NOMO-1 (cell line): ENCODE data around the gene YJU2.
"Not testable (repeated sequence)": the region's sequence is repeated elsewhere in the genome, so short reads cannot be mapped to it uniquely, and the experiment has no call there.

ENCODE experiments used
- DNase-seq, 2 experiments: peaks; one replicate each; lab custom pipeline; 2025; ENCODE audit not compliant: unreplicated experiment in 2 of 2; lab: John Stamatoyannopoulos, UW

YJU2 gene

DNA sequence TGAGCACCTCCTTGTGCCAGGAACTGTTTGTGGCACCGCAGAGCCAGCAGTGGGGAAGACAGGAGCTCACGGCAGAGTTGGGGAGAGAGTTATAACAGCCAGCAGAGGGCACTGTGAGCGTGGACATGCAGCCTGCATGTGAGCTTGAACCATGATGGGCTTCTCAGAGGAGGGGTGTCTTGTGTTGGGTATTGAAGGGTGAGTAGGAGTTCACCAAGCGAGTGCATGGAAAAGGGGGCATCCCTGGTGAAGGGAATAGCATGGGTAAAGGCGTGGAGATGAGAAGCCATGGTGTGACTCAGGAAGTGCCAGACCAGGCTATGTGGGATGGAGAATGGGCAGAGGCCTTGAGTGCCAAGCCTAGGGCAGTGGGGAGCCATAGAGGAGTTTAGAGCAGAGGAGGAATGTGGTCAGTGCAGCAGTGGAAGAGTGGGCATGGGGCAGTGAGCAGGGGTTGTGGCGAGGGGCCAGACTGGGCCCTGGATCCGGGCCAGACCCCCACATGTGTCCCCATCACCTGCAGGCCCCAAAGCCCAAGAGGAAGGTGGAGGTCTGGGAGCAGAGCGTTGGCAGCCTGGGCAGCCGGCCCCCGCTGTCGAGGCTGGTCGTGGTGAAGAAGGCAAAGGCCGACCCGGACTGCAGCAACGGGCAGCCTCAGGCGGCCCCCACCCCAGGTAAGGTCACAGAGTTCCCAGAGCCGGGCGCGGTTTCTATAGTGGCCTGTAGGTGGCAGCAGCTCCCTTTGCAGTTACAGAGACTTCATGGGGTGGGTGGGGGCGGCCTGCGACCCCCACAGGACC lies 20.4 kb downstream of the YJU2 start:
- peak in 1 of 2 experiments; percentile 32 for DNase-seq

- no peak for DNase-seq
These were observed 21.3 kb downstream of the YJU2 start for GRCh38 chr19:4267901-4268815.

- no peak for DNase-seq
These were observed 22.0 kb downstream of the YJU2 start for GRCh38 chr19:4268816-4269430.

DNA sequence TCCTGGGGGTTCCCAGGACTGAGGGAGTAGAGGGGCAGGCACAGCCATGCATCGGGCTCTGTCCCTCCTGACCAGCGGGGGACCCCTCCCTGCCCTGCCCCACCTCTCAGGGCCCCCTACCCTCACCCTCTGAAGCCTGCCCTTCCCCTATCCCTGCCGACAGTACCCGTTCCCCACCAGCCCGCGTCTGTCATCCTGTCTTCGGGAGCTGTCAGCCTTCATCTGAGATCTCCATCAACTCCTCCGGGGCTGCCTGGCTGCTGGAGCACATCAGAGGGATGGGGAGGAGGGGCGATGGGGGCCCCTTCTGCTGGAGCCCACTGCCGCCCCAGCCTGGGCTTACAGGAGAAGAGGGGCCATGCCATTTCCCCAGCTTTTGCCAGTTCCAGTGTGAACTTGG lies 26.0 kb downstream of the YJU2 start:
- DNase-seq: no peak

DNA sequence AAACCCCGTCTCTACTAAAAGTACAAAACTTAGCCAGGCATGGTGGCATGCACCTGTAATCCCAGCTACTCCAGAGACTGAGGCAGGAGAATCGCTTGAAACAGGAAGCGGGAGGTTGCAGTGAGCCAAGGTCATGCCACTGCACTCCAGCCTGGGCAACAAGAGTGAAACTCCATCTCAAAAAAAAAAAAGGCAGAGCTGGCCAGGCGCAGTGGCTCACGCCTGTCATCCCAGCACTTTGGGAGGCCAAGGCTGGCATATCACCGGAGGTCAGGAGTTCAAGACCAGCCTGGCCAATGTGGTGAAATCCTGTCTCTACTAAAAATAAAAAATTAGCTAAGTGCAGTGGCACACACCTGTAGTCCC lies 27.4 kb downstream of the YJU2 start:
- not testable (repeated sequence) for DNase-seq

GRCh38 chr19:4277191-4277696 lies 30.4 kb downstream of the YJU2 start:
- no peak for DNase-seq

- DNase-seq: no peak
These were observed 31.1 kb downstream of the YJU2 start for GRCh38 chr19:4278010-4278409.

DNA sequence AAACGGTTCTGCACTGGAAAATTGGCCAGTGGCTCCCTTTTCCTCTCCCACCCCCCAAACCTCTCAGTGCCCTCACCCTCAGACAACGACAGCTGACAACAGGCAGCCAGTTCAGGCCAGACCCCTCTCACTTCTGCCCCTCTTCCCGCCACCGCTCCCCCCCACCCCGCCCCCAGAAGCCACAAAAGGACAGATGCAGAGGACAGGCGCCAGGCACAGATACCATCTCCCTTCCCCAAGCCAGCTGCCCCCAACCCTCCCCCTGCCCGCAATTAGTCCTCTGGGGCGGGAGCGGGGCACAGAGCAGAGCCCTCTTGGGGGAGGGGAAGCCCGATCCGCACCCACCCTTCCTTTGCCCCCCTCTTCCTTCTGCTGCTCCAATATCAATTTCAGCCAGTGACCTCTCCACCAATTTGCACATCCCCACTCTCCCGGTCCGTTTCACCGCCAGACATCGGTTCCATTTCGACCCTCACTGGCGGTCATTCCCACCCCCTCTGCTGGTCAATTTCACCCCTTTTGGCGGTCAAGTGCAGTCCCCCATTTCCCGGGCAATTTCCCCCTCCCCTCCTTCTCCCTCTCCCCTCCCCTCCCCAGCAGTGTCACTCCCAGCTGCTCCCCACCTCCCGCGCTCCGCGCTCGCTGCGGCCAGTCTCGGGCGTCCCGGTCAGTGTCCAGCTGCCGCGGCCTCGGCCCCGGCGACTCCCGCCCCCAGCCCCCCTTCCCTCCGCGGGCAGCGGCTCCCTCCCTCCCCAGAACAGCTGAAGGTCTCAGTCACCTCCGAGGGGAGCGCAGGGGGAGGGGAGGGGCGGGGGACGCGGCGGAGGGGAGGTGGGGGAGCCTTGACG lies 31.8 kb downstream of the YJU2 start, which contains the start of gene SHD:
TSS of gene SHD (plus strand) at position 848 of the 848 bp plus-strand sequence. CDS start 798 bp downstream, outside the sequence.
- no peak for DNase-seq

- no peak for DNase-seq
These were observed 32.3 kb downstream of the YJU2 start for GRCh38 chr19:4279267-4279529.

GRCh38 chr19:4279530-4280422 lies 32.9 kb downstream of the YJU2 start:
- DNase-seq: no peak

GRCh38 chr19:4284176-4284958 lies 37.5 kb downstream of the YJU2 start:
- DNase-seq: no peak

DNA sequence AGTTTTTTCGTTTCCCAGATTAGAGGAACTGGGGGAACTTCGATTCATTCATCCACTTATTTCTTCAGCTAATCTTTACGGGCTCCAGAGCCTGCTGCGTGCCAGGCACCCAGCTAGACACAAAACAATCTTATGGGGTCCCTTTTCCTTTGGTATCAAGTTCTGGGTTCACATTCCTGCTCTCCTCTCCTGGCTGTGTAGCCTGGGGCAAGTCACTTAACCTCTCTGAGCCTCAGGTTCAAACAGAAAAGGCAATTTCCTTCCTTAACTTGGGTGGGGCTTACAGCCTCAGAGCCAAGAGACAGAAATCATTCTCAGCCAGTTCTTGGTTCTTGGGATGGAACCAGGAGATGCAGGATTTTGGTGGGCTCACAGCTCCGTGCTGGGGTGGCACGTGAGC lies 38.1 kb downstream of the YJU2 start:
- no peak for DNase-seq

- DNase-seq: not testable (repeated sequence)
These were observed 39.3 kb downstream of the YJU2 start for GRCh38 chr19:4286141-4286540.

DNA sequence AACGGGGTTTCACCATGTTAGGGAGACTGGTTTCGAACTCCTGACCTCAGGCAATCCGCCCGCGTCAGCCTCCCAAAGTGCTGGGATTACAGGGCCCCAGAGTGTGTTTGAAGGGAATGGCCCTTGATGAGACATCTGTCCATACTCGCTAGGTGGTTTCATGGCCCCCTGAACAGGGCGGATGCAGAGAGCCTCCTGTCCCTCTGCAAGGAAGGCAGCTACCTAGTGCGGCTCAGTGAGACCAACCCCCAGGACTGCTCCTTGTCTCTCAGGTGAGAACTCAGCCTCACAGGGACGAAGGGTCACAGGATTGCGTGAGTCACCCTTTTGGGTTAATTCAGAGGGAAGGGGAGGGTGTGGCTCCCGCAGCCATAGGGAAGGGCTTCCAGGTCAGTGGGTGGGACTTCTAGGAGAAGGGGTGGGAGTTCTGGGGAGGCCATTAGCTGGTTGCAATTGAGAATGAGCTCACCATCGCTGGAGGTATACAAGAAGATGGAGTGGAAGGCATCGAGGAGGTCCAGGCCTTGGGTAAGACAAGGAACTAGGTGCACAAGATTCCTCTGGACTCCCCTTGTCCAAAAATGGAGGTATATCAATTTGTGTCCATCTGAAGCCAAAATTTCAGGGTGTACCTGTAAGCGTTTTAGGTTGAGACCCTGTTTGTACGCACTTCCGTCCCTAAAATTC lies 41.4 kb downstream of the YJU2 start:
- no peak for DNase-seq

DNA sequence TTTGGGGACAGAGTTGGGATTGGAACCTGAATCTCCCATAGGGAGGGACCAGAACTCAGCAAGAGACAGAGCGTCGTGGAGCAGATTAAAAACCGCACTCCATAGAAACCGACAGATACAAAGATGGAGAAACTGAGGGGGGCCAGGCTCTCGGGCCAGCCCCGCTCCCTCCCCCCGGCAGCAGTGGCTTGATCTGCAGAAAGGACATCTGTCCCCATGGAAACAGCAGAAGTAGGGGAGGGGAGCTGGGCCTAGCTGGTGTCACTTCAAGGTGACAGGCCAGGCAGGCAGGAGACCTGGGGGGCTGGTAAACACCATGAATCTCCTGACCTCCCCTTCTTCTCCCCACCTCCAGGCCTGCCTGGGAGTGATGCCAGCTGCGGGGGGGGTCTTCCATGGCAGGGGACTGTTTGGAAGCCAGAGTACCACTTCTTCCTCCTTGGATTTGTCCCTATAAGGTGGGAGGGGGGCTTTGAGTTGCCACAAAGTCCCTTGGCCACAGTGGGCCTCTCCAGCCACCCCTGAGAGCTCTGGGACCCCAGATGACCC lies 44.4 kb downstream of the YJU2 start:
- DNase-seq: no peak

DNA sequence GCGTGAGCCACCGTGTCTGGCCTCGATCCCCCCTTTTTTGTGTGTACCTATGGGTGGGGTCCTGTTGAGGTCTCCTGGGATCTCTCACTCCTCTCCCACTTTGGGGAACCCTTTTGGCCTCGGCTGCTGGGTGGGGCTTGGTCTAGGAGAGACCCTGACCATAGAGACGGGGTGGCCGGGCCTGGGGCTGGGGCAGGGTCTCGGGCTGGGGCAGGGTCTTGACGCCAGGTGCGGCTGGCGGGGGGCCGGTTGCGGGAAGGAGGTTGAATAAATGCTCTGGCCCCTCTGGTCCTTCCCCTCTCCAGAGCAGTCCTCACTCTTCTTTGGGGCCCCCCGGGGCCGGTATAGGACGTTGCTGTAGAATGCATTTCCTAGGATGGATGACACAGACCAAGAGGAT lies 45.6 kb downstream of the YJU2 start:
- no peak for DNase-seq

DNA sequence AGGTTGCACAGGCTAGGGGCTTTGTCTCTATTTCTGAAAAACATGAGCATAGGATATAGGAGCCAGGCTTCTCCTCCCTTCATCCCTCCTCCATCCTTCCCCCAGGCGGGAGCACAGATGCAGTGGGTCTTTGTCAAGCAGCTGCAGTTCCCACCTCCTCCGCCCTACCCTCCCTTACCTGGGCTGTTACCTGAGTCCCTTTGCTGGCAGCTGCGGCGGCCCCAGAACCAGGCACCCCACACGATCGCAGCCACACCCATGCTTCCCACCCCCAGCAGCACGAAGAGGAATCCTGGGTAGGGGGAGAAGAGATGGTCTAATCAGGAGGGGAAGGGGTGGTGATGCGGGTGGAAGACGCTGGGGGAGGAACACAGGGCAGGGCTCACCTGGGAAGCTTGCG lies 47.5 kb downstream of the YJU2 start:
- DNase-seq: no peak
